Measurements from ENCODE around the gene ZFP1. TPM values are rescaled to one million over a fixed set of nuclear protein-coding genes. Genes with fewer than 3 reads are reported as not detected.

ZFP1 gene
- total and polyA plus RNA-seq, 2 experiments from 2014 or later: 4.8 to 12.5 TPM

DNA sequence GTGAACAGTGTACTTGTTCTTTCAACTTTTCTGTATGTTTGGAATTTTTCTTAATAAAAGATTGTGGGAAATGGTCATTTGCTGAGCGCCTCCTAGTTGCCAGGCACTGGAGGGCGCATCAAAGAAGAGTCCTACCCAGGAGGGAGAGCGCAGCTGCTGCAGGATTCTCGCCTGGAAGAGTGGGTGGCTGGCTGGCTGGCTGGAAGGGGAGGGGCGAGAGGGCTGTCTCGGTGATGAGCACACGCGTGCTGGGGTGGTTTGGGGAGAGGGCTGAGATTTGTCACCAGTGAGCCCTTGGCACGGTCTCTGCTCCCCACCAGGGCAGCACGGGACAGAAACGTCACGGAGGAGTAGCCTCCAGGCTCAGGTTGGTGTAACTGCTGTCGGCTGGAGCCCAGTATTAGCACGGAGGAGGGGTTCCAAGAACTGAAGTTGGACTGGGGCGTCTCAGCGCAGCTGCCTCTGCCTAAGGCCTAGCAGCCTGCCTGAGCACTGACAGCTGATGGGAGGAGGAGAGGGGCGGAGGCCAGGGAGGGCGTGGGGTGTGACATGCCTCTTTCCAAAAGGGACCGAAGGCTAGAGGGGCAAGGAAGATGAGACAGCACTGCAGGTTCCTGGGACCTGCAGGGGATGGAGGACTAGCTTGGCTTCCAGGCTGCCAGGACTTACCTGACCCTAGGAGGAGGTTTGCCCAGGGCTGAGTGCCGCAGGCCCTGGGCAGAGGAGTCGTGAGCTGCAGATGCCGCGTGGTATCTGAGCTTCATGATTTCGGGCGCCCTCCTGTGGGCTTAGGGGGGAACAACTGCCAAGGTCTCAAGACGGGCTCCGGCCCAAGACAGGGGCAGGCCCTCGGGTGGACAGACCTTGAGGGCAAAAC, 37.4 kb upstream of the ZFP1 start (continued):
- TF ChIP-seq, protein P1, sequence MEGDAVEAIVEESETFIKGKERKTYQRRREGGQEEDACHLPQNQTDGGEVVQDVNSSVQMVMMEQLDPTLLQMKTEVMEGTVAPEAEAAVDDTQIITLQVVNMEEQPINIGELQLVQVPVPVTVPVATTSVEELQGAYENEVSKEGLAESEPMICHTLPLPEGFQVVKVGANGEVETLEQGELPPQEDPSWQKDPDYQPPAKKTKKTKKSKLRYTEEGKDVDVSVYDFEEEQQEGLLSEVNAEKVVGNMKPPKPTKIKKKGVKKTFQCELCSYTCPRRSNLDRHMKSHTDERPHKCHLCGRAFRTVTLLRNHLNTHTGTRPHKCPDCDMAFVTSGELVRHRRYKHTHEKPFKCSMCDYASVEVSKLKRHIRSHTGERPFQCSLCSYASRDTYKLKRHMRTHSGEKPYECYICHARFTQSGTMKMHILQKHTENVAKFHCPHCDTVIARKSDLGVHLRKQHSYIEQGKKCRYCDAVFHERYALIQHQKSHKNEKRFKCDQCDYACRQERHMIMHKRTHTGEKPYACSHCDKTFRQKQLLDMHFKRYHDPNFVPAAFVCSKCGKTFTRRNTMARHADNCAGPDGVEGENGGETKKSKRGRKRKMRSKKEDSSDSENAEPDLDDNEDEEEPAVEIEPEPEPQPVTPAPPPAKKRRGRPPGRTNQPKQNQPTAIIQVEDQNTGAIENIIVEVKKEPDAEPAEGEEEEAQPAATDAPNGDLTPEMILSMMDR (conservative IDR thresholded peaks at IDR 0.05; ENCODE audit: low read depth in 2 of 2): peak; percentile 70 to 93
- no peak for TF ChIP-seq STAT1 (IDR thresholded peaks at IDR 0.05; ENCODE audit: unreplicated experiment)

DNA sequence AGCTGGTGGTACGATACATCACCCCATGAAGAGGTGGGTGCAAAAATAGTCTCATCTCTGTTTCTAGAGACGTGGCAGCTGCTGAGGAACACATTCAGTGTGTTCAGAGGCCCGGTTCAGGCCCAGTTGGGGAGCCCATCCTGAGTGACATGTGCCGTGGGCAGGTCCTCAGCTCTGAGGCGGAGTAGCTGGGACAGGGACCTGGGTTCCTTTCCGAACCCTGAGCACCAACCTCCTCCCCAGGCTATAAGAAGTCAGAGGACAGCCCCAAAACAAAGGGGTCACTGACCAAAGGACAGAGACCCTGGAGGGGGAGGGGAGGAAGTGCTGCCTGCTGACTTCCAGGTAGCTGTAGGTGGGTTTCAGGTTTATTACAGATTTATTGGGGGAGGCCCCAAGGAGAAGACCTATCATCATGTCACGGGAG, 36.8 kb upstream of the ZFP1 start:
- H4K20me1 ChIP-seq (replicated peaks; ENCODE audit: insufficient read depth): no peaks in the 10 kb centered on the region
- Mint-ChIP-seq H3K36me3 (ENCODE audit: low read depth) (peaks cover 2% of the 10 kb centered on the region; the same call in 2 of the 3 replicates), H3K27ac (no peak overlapping the region), H3K27me3 (ENCODE audit: insufficient read depth, low read depth, poor library complexity) (peaks cover 23% of the 10 kb centered on the region), H3K4me3 (no peak overlapping the region), H3K9me3 (peaks cover under 1% of the 10 kb centered on the region; the same call in 2 of the 3 replicates), H3K4me1 (peaks cover 52% of the 10 kb centered on the region)
- peaks cover 44% of the 10 kb centered on the region for H3K4me1 ChIP-seq (ENCODE audit: insufficient read depth)
- no peak overlapping the region for H2AFZ ChIP-seq
- H3K36me3 ChIP-seq (ENCODE audit: insufficient read depth): no peaks in the 10 kb centered on the region
- H3K27me3 ChIP-seq (ENCODE audit: insufficient read depth): no peaks in the 10 kb centered on the region
- peak overlapping the region; percentile 50 for H3K27ac ChIP-seq (ENCODE audit: low read depth)
- H3K9me2 ChIP-seq (ENCODE audit: insufficient read depth): no peaks in the 10 kb centered on the region
- ATAC-seq (peak; percentile 2), DNase-seq (ENCODE audit: low spot score) (no peak)
- peaks cover 14% of the 10 kb centered on the region for H3F3A ChIP-seq (replicated peaks; ENCODE audit: low read depth)
- no peak overlapping the region for H3K4me3 ChIP-seq
- H3K79me2 ChIP-seq (replicated peaks; ENCODE audit: insufficient read depth): no peaks in the 10 kb centered on the region
- peak overlapping the region; percentile 70; the same call in 1 of the 2 replicates for H3K4me2 ChIP-seq
- TF ChIP-seq EZH2 (IDR thresholded peaks at IDR 0.05; ENCODE audit: low read depth, unreplicated experiment) (no peak), JUNB (IDR thresholded peaks at IDR 0.05; ENCODE audit: unreplicated experiment) (no peak), NANOG (IDR thresholded peaks at IDR 0.05; ENCODE audit: borderline replicate concordance) (no peak), CREB1 (CRISPR knock-in tag; IDR thresholded peaks at IDR 0.05; ENCODE audit: low read depth) (no peak), ZNF114 (CRISPR knock-in tag; IDR thresholded peaks at IDR 0.05) (no peak), POLR2AphosphoS5 (IDR thresholded peaks at IDR 0.05; ENCODE audit: low read depth) (no peak), EZH2phosphoT487 (IDR thresholded peaks at IDR 0.05; ENCODE audit: unreplicated experiment) (no peak)
- TF ChIP-seq, protein P2, sequence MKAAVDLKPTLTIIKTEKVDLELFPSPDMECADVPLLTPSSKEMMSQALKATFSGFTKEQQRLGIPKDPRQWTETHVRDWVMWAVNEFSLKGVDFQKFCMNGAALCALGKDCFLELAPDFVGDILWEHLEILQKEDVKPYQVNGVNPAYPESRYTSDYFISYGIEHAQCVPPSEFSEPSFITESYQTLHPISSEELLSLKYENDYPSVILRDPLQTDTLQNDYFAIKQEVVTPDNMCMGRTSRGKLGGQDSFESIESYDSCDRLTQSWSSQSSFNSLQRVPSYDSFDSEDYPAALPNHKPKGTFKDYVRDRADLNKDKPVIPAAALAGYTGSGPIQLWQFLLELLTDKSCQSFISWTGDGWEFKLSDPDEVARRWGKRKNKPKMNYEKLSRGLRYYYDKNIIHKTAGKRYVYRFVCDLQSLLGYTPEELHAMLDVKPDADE (IDR thresholded peaks at IDR 0.05): no peak
- TF ChIP-seq, protein P3, sequence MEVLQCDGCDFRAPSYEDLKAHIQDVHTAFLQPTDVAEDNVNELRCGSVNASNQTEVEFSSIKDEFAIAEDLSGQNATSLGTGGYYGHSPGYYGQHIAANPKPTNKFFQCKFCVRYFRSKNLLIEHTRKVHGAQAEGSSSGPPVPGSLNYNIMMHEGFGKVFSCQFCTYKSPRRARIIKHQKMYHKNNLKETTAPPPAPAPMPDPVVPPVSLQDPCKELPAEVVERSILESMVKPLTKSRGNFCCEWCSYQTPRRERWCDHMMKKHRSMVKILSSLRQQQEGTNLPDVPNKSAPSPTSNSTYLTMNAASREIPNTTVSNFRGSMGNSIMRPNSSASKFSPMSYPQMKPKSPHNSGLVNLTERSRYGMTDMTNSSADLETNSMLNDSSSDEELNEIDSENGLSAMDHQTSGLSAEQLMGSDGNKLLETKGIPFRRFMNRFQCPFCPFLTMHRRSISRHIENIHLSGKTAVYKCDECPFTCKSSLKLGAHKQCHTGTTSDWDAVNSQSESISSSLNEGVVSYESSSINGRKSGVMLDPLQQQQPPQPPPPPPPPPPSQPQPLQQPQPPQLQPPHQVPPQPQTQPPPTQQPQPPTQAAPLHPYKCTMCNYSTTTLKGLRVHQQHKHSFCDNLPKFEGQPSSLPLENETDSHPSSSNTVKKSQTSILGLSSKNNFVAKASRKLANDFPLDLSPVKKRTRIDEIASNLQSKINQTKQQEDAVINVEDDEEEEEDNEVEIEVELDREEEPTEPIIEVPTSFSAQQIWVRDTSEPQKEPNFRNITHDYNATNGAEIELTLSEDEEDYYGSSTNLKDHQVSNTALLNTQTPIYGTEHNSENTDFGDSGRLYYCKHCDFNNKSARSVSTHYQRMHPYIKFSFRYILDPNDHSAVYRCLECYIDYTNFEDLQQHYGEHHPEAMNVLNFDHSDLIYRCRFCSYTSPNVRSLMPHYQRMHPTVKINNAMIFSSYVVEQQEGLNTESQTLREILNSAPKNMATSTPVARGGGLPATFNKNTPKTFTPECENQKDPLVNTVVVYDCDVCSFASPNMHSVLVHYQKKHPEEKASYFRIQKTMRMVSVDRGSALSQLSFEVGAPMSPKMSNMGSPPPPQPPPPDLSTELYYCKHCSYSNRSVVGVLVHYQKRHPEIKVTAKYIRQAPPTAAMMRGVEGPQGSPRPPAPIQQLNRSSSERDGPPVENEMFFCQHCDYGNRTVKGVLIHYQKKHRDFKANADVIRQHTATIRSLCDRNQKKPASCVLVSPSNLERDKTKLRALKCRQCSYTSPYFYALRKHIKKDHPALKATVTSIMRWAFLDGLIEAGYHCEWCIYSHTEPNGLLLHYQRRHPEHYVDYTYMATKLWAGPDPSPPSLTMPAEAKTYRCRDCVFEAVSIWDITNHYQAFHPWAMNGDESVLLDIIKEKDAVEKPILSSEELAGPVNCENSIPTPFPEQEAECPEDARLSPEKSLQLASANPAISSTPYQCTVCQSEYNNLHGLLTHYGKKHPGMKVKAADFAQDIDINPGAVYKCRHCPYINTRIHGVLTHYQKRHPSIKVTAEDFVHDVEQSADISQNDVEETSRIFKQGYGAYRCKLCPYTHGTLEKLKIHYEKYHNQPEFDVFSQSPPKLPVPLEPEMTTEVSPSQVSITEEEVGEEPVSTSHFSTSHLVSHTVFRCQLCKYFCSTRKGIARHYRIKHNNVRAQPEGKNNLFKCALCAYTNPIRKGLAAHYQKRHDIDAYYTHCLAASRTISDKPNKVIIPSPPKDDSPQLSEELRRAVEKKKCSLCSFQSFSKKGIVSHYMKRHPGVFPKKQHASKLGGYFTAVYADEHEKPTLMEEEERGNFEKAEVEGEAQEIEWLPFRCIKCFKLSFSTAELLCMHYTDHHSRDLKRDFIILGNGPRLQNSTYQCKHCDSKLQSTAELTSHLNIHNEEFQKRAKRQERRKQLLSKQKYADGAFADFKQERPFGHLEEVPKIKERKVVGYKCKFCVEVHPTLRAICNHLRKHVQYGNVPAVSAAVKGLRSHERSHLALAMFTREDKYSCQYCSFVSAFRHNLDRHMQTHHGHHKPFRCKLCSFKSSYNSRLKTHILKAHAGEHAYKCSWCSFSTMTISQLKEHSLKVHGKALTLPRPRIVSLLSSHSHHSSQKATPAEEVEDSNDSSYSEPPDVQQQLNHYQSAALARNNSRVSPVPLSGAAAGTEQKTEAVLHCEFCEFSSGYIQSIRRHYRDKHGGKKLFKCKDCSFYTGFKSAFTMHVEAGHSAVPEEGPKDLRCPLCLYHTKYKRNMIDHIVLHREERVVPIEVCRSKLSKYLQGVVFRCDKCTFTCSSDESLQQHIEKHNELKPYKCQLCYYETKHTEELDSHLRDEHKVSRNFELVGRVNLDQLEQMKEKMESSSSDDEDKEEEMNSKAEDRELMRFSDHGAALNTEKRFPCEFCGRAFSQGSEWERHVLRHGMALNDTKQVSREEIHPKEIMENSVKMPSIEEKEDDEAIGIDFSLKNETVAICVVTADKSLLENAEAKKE (CRISPR knock-in tag; IDR thresholded peaks at IDR 0.05): no peak
- TF ChIP-seq, protein P4, sequence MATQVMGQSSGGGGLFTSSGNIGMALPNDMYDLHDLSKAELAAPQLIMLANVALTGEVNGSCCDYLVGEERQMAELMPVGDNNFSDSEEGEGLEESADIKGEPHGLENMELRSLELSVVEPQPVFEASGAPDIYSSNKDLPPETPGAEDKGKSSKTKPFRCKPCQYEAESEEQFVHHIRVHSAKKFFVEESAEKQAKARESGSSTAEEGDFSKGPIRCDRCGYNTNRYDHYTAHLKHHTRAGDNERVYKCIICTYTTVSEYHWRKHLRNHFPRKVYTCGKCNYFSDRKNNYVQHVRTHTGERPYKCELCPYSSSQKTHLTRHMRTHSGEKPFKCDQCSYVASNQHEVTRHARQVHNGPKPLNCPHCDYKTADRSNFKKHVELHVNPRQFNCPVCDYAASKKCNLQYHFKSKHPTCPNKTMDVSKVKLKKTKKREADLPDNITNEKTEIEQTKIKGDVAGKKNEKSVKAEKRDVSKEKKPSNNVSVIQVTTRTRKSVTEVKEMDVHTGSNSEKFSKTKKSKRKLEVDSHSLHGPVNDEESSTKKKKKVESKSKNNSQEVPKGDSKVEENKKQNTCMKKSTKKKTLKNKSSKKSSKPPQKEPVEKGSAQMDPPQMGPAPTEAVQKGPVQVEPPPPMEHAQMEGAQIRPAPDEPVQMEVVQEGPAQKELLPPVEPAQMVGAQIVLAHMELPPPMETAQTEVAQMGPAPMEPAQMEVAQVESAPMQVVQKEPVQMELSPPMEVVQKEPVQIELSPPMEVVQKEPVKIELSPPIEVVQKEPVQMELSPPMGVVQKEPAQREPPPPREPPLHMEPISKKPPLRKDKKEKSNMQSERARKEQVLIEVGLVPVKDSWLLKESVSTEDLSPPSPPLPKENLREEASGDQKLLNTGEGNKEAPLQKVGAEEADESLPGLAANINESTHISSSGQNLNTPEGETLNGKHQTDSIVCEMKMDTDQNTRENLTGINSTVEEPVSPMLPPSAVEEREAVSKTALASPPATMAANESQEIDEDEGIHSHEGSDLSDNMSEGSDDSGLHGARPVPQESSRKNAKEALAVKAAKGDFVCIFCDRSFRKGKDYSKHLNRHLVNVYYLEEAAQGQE (IDR thresholded peaks at IDR 0.05; ENCODE audit: unreplicated experiment): no peak
